NB4 (cell line): ENCODE measurements around the gene SEC11A.
"Not testable (repeated sequence)": the region's sequence is repeated elsewhere in the genome, so short reads cannot be mapped to it uniquely, and the experiment has no call there.

Experiments
- DNase-seq: peaks from one replicate; pipeline ENCODE4 v3.0.0; 2010; ENCODE audit warnings: low read depth
- H3K4me3 ChIP-seq: one replicate; pipeline ENCODE4 v1.5.1; 2011; ENCODE audit warnings: mild to moderate bottlenecking, low read depth, low read length, moderate library complexity
- MAX ChIP-seq: IDR thresholded peaks from 2 replicates; pipeline ENCODE4 v1.6.1; 2011; ENCODE audit warnings: low read depth, low read length
- MYC ChIP-seq: IDR thresholded peaks from 2 replicates; pipeline ENCODE4 v1.6.1; 2011; ENCODE audit warnings: low read depth, low read length
- POLR2A ChIP-seq: IDR thresholded peaks from 2 replicates; pipeline ENCODE4 v1.6.1; 2011; ENCODE audit warnings: mild to moderate bottlenecking; ENCODE audit not compliant: insufficient read length; ENCODE audit errors: extremely low read depth
- TF ChIP-seq, protein P1 (sequence below): IDR thresholded peaks from one replicate; pipeline ENCODE4 v1.5.1; 2012; ENCODE audit warnings: low read depth, low read length

Gene SEC11A

DNA sequence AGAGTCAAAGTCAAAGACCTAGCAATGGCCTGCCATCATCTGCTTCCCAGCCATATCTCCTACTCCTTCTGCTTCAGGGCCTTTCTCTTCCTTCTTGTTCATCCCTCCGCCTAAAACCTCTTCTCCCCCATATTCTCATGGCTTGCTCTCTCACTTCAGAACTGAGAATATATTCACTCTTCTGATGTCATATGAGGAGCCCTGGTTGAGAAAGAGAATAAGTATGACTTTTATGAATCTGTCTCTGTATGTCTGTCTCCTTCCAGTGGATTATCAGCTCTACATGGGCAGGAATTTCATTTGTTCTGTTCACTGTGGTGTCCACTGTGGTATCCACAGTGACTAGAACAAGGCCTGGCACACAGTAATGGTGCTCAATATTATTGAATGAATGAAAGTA lies 44.3 kb upstream of the SEC11A start:
- no peak for DNase-seq
- H3K4me3 ChIP-seq, result no peak overlapping the region
- TF ChIP-seq POLR2A, result no peak
- no peak for TF ChIP-seq MAX
- TF ChIP-seq MYC, result no peak
- TF ChIP-seq, protein P1, sequence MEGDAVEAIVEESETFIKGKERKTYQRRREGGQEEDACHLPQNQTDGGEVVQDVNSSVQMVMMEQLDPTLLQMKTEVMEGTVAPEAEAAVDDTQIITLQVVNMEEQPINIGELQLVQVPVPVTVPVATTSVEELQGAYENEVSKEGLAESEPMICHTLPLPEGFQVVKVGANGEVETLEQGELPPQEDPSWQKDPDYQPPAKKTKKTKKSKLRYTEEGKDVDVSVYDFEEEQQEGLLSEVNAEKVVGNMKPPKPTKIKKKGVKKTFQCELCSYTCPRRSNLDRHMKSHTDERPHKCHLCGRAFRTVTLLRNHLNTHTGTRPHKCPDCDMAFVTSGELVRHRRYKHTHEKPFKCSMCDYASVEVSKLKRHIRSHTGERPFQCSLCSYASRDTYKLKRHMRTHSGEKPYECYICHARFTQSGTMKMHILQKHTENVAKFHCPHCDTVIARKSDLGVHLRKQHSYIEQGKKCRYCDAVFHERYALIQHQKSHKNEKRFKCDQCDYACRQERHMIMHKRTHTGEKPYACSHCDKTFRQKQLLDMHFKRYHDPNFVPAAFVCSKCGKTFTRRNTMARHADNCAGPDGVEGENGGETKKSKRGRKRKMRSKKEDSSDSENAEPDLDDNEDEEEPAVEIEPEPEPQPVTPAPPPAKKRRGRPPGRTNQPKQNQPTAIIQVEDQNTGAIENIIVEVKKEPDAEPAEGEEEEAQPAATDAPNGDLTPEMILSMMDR, result no peak

DNA sequence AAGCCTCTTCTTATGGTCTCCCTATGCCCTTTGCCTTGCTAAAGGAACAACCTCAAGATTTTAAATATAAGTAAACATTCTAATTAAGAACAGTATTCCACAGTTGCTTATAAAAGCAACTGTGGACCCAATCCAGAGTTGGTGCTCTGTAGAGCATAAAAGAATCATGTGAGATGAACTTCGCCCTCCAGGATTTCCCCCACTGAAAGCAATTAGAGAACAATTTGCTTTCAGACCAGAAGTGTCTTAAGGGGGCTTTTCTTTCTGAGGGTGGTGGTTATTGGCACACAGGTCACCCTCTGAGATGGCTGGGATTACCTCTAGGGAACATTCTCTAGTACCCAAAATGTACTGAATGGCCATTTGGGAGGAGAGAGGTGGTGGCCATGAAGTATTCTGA lies 43.1 kb upstream of the SEC11A start:
- TF ChIP-seq, protein P1, result no peak
- TF ChIP-seq MAX, result no peak
- TF ChIP-seq POLR2A, result no peak
- TF ChIP-seq MYC, result no peak
- H3K4me3 ChIP-seq, result no peak overlapping the region
- DNase-seq, result no peak

DNA sequence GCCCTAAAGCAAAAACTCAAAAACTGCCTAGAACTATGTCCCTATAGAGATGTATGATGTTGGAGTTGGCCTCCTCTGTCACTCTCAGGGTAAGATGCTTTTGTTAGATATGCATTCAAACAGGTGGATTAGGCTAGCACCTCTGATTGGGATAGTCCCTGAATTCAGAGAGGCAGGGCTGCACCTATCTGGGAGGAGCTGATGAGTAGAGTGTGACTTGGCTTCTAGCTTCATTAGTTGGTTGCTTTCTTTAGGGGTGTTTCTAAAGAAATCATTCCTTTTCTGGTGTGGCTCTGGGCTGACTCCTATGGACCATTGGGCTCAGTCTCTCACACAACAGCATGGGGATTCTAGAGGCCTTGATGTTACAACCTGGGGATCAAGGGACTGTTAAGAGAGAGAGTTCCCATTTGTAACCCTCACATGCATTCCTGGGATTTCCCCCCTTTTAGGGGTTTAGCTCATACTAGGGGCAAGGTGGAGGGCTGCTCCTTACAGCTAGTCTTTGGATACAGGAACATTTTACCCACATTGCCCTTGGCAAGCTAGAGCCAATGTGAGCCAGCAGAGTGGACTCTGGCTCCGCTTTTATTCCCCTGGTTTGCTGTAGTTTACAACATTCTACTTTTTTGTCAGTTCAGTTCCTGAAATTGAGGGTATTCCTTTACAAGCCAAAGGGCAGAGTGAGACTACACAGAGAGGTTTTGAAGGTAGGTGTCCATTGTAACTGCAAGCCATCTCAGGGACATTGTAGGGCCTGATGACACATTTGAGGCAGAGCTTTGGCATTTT lies 40.0 kb upstream of the SEC11A start:
- H3K4me3 ChIP-seq, result no peak overlapping the region
- TF ChIP-seq POLR2A (no peak), MYC (no peak), MAX (no peak)
- DNase-seq, result no peak

- H3K4me3 ChIP-seq, DNase-seq: not testable (repeated sequence)
Observed at GRCh38 chr15:84754889-84755288, 39.0 kb upstream of the SEC11A start.

GRCh38 chr15:84752700-84753099 lies 36.8 kb upstream of the SEC11A start:
- DNase-seq, result no peak
- TF ChIP-seq MAX, result no peak
- TF ChIP-seq, protein P1, result no peak
- no peak for TF ChIP-seq POLR2A
- TF ChIP-seq MYC, result no peak
- H3K4me3 ChIP-seq, result peak overlapping the region; percentile 27

DNA sequence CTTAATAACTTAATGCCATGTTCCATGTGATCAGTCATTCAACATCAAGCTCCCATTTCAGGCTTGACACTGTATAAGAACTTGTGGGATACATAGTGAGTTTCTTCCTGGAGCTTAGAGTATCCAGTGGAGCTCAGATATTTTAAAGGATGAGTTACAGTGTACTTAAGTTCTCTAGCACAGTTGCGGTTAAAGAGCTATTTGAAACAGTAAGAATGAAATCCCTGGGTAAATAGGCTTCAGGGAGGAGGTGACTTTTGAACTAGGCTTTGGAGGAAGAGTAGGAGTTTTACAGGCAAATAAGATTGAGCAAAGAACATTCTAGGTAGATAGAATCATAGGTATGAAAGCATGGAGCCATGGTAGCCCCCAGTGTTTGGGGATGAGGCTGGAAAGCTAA lies 36.3 kb upstream of the SEC11A start:
- DNase-seq, result no peak
- TF ChIP-seq POLR2A (no peak), MAX (no peak), MYC (no peak)
- TF ChIP-seq, protein P1, result no peak
- H3K4me3 ChIP-seq, result peak overlapping the region; percentile 27

- not testable (repeated sequence) for H3K4me3 ChIP-seq
Observed at GRCh38 chr15:84751721-84752120, 35.8 kb upstream of the SEC11A start.

More at GRCh38 chr15:84751721-84752120, 35.8 kb upstream of the SEC11A start:
- not testable (repeated sequence) for DNase-seq
